Tibial nerve (tissue), 4 donors: ENCODE results near the gene MRPS2.

Source experiments
- EP300 ChIP-seq, 2 donors: sonication (generic); formaldehyde crosslinking; IDR thresholded peaks; one replicate each; pipeline ENCODE4 v1.6.1; 2017; ENCODE audit warnings: antibody characterized with exemption in 2 of 2, mild to moderate bottlenecking in 1 of 2
- POLR2A ChIP-seq, 2 donors: fragments of 450-650 bp; IDR thresholded peaks; one replicate each; pipeline ENCODE4 v1.6.1; 2017; ENCODE audit warnings: antibody characterized with exemption in 2 of 2, mild to moderate bottlenecking in 2 of 2, moderate library complexity in 2 of 2
- TF ChIP-seq, protein P1 (sequence below), 5 experiments: fragments of 200-600 bp in 3 of 5; fragments of 450-650 bp in 2 of 5; sonication (generic) in 3 of 5; IDR thresholded peaks; one replicate each; pipeline ENCODE4 v1.5.1; 2016 to 2019; ENCODE audit warnings: antibody characterized with exemption in 5 of 5, mild to moderate bottlenecking in 3 of 5, moderate library complexity in 2 of 5

DNA sequence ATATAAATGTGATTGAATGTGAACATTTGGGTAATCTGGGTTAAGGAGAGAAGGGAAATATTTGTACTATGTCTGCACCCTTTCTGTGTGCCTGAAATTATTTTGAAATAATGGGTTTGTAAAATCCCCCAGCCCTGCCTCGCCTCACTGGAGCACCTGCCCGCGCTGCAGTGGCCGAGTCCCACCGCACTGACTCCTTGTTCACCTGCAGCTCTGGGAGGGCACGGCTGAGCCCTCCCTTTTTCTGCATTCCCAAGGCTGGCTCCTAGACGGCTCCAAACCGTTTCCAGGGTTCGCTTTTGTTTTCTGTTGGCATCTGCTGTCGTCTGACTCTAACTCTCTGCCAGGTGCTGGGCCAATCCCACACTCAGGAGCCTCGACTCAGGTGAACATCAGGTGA, 38.5 kb upstream of the MRPS2 start:
- TF ChIP-seq, protein P1, sequence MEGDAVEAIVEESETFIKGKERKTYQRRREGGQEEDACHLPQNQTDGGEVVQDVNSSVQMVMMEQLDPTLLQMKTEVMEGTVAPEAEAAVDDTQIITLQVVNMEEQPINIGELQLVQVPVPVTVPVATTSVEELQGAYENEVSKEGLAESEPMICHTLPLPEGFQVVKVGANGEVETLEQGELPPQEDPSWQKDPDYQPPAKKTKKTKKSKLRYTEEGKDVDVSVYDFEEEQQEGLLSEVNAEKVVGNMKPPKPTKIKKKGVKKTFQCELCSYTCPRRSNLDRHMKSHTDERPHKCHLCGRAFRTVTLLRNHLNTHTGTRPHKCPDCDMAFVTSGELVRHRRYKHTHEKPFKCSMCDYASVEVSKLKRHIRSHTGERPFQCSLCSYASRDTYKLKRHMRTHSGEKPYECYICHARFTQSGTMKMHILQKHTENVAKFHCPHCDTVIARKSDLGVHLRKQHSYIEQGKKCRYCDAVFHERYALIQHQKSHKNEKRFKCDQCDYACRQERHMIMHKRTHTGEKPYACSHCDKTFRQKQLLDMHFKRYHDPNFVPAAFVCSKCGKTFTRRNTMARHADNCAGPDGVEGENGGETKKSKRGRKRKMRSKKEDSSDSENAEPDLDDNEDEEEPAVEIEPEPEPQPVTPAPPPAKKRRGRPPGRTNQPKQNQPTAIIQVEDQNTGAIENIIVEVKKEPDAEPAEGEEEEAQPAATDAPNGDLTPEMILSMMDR (IDR thresholded peaks at IDR 0.05), result no peak
- TF ChIP-seq POLR2A (IDR thresholded peaks at IDR 0.05) (no peak), EP300 (IDR thresholded peaks at IDR 0.05) (no peak)
